Measurements from ENCODE around the gene SRRM2.

Gene SRRM2

GRCh38 chr16:2765462-2766404 lies 13.3 kb downstream of the SRRM2 start:
- DNase-seq, result no peak

DNA sequence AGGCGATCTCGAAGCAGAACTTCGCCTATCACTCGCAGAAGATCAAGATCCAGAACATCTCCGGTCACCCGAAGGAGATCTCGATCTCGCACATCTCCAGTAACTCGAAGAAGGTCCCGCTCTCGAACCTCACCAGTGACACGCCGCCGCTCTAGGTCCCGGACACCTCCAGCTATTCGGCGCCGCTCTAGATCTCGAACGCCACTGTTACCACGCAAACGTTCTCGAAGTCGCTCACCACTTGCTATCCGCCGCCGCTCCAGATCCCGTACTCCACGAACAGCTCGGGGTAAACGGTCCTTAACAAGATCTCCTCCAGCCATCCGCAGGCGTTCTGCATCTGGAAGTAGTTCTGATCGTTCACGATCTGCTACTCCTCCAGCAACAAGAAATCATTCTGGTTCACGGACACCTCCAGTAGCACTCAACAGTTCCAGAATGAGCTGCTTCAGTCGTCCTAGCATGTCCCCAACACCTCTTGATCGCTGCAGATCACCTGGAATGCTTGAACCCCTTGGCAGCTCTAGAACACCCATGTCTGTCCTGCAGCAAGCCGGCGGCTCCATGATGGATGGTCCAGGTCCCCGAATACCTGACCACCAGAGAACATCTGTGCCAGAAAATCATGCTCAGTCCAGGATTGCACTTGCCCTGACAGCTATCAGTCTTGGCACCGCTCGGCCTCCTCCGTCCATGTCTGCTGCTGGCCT lies 14.1 kb downstream of the SRRM2 start:
- no peak for DNase-seq

- DNase-seq, result no peak
Measured at GRCh38 chr16:2767140-2767731, 14.8 kb downstream of the SRRM2 start.

DNA sequence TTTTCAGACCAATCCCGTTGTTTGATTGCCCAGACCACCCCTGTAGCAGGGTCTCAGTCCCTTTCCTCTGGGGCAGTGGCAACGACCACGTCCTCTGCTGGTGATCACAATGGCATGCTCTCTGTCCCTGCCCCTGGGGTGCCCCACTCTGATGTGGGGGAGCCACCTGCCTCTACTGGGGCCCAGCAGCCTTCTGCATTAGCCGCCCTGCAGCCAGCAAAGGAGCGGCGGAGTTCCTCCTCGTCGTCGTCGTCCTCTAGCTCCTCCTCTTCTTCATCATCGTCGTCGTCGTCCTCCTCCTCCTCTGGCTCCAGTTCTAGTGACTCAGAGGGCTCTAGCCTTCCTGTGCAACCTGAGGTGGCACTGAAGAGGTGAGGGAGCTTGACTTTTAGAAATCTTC lies 15.5 kb downstream of the SRRM2 start:
- no peak for DNase-seq

GRCh38 chr16:2768403-2769089 lies 16.1 kb downstream of the SRRM2 start:
- no peak for DNase-seq

DNA sequence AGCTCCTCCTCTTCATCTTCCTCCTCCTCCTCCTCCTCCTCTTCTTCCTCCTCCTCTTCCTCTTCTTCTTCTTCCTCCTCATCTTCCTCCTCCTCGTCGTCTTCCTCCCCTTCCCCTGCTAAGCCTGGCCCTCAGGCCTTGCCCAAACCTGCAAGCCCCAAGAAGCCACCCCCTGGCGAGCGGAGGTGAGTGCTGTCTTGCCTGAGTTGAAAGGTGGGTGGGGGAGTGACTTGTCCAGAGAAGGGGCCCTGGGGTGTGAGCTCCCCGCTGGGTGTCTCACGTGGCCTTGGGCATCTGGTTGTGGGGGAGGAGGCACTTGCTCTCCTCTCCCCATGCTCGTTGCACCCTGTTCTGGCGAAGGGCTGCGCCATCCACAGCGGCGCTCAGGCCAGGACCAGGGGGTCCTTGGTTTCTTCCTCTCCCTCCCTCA lies 16.7 kb downstream of the SRRM2 start:
- DNase-seq, result no peak

- no peak for DNase-seq
Measured at GRCh38 chr16:2769675-2770056, 17.2 kb downstream of the SRRM2 start.

DNA sequence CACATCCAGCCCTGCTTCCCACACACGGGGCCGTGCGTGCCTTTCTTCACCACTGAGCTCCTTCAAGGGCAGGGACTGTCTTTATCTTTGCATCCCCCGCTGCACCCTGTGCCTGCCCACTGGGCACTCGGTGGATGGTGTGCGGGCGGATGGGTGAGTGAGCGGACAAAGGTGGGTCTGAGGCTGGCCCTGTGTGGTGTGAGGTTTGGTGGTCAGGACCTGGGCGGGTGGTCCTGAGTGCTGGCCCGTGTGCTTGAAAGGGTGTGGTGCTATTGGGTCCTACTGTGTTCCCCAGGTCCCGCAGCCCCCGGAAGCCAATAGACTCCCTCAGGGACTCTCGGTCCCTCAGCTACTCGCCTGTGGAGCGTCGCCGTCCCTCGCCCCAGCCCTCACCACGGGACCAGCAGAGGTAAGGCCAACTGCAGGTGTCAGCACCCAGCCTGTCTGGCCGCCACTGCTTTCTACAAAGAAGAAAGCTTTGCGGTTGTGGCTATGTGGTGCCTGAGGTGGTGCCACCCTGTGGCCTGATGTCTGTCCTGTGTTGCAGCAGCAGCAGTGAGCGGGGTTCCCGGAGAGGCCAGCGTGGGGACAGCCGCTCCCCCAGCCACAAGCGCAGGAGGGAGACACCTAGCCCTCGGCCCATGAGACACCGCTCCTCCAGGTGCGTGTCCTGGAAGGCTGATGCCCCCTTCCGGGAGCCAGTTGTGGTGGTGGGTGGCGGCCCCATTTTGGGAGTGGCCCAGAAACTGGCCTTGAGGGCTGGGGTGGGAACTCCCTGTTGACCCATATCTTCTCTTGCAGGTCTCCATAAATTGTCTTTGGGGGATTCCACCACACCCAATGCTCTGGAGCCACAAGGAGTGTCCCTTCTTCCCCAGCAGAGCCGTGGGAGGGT lies 17.9 kb downstream of the SRRM2 start:
- DNase-seq, result no peak

DNA sequence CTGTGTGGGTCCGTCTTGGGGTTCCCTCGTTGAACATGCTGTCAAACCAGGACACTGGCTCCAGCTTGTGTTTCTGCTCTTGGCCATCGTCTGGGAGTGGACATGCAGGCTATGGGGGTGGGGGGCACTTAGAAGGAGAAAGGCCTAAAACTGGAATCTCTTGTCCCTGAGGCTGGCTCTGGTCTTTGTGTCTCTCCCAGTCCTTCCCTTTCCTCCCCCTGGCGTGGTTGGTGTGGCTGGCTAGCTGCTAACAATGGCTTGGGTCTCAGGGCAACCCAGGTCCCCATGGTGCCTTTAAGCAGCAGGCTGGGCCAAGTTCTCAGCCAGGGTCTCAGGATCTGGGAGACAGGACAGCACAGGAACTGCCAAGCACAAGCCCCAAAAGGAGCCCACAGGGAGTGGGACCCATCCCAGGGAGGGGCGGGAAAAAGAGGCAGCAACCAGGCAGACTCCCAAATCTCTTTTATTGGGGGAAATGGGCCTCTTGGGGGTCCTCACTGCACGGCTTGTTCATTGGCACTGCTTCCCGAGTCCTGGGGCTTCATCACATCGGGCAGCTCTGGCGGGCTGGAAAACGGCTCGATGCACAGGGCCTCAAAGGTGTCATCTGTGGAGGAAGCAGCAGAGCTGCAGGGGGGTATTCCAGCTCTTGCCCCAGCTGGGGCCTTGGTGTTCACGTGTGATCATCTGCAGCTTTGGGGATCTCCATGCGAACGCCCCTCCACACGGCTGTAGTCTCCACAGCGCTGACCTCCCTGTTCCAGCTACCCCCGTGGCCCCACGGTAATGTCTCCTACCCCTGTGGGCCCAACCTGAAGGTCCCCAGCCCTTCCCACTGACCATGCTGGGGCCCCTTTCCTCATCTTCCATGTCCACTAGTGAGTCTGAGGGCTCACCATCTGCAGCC lies 19.3 kb downstream of the SRRM2 start:
- DNase-seq, result no peak

DNA sequence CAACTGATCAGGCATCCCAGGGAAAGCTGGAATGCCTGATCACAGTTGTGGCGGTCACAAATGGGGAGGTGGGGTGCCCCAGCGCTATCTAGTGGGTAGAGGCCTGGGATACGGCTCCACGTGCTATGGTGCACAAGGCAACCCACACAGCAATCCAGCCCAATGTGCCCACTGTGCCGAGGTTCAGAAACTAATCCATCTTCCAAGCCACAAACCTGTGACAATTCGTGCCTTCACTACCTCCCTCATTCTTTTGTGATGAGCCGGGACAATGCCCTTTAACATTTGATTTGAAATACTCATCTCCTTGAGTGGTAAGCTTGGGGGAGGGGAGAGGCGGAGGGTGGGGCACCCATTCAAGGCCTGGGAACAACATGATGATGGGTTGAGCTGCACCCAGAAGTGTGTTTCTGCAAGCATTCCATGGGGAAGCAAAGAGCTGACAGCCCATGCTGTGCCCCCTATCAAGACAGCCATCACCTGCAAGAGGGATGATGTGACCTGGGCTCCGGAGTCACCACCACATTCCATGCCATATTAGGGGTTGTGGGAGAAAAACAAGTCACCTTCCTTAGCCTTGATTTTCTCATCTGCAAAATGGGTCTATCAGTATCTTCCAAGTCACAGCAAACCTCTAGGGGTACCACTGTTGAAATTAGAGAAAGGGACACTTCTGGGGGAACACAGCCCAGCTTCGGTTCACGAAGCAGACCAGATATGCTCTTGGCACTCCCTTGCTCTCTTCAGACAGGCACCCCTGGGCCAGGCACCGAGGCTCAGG lies 20.9 kb downstream of the SRRM2 start:
- DNase-seq, result no peak

DNA sequence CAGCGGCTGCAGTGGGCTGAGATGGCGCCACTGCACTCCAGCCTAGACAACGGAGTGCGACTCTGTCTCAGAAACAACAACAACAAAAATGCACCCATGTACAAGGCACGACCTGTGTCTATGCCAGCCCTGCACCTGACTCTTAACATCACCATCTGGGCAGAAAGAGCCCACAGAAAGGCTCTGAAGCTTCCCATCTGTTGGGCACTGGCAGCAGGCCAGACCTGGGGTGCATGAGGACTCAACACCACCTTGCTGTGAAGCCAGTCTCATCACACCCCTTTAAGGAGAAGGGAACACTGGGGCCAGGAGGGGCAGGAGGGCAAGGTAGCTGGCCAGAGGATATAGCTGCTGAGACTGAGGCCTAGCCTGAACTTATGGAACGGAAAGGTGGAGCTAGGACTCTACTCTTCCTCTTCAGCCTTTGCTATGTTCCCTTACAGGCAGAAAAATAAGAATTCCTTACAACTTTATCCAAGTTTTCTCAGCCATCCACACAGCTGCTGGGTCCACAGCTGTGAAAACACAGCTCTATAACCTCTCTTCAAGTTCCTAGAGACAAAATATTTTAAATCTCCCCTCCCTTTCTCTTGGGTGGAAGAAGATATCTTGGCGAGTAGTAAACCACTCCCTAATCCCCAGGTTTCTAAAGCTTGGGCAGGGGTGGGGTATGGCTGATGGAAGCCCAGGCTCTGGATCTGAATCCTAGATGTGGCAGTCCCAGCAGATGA lies 21.9 kb downstream of the SRRM2 start:
- DNase-seq, result no peak

- no peak for DNase-seq
Measured at GRCh38 chr16:2775131-2775716, 22.8 kb downstream of the SRRM2 start.

DNA sequence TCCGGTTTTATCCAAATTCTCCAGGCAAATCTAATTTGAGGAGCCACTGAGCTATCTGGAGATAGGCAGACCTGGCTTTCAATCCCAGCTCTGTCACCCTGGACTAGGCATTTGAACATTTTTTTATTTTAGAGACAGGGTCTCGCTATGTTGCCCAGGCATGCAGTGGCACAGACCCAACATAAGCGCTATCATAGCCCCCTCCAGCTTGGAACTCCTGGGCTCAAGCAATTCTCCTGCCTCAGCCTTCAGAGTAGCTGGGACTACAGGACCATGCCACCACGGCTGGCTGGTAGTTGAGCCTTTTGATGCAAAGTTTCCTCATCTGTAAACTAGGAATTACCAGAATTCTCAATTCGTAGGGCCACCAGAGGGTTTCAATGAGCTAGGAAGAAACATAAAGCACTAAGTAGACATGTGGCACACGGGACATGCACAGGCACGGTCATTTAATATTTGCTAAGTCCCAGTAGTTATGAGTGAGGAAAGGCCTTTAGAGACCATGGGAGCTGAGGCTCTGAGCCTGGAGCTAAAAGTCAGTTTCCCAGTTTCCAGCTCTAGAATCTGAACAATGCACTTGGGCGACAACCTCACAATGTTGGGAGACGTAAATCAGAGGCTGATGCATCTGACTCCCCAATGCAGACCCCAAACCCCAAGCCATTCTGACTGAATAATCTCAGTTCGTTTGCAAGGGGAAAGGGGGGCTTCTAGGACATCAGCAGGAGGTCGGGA lies 23.5 kb downstream of the SRRM2 start:
- DNase-seq, result no peak

DNA sequence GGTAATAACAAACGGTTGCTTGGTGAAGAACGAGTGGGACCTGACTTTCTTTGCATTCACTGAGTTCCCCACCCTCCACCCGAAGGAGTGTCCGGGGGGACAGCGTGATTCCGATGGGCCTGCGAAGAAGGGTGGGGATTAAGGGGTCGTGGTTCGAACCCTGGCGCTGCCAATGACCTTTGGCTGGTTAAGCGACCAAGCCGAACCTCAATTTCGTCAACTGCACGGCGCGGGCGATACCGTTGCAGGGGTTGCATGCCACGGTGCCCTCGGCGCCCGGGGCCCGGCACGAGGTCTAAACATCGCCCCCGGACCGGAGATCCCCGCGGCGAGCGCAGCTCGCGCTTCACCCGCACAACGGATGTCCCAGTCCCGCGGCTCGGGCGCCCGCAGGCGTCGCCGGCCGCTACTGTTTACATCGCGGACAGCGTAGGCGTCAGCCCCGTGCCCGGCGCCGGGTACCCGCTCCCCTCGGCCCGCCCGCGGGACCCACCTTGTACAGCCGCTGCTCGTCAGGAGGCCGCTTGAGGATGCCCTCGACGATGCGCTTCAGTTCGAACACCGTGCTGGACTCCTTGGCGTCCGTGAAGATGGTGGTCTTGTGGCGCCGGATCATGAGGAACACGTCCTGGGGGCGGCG lies 24.2 kb downstream of the SRRM2 start:
- DNase-seq, result no peak

GRCh38 chr16:2777231-2777902 lies 24.9 kb downstream of the SRRM2 start, which contains the start of gene ELOB:
TSS of gene ELOB (minus strand) at chr16:2777280. CDS start at chr16:2777239, 41 bp downstream.
- DNase-seq, result peak; percentile 81

DNA sequence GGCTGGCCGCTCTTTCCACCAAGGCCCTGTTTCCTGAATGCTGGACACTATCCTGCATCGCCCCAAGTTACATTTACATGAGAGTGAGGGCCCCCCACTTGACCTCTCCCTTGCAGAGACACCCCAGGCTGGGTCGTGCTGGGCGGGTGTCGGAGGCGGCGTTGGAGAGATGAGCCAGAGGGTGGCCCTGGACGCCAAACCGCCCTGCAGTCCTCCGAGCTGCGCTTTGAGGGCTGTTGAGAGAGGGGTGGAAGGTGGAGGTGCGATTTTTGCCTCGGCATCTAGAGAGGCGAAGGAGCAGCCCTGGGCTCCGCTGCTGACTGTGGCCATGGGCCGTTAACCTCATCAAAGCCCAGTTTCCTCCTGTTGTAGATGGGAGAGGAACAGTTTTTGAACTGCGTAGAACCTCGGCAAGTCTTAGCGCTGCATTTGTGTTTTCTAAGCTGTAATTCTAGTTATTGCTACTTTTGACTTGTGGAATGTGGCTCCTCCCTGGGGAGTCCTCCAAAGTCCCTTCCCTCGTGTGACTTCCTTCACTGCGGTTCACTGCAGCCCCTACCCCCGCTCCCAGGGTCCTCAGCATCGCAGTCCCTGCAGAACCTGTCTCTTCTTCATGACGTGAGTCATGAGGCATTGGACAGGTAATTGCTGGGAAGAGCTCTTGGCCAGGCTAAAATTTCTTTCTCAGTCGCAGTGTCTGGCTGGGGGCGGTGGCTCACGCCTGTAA lies 25.6 kb downstream of the SRRM2 start:
- DNase-seq, result no peak

DNA sequence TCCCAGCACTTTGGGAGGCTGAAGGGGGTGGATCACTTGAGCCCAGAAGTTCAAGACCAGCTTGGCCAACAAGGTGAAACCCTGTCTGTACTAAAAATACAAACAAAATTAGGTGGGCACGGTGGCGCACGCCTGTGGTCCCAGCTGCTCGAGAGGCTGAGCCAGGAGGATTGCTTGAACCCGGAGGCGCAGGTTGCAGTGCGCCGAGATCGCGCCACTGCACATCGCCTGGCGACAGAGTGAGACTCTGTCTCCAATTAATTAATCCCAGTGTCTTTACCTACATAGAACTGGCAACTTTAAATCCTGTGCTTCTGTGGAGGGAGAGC lies 26.2 kb downstream of the SRRM2 start:
- no peak for DNase-seq

All from KG1 (cell line).